GM20000 (cell line): ENCODE measurements around the gene SRPX.

Source experiments
- DNase-seq: peaks from one replicate; pipeline ENCODE4 v3.0.0; 2012; ENCODE audit warnings: low spot score
- TF ChIP-seq, protein P1 (sequence below): IDR thresholded peaks from 2 replicates; pipeline ENCODE4 v1.5.1; 2012; ENCODE audit warnings: mild to moderate bottlenecking, control low read depth; ENCODE audit errors: extremely low read depth, missing control alignments

SRPX gene, protein sequence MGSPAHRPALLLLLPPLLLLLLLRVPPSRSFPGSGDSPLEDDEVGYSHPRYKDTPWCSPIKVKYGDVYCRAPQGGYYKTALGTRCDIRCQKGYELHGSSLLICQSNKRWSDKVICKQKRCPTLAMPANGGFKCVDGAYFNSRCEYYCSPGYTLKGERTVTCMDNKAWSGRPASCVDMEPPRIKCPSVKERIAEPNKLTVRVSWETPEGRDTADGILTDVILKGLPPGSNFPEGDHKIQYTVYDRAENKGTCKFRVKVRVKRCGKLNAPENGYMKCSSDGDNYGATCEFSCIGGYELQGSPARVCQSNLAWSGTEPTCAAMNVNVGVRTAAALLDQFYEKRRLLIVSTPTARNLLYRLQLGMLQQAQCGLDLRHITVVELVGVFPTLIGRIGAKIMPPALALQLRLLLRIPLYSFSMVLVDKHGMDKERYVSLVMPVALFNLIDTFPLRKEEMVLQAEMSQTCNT

DNA sequence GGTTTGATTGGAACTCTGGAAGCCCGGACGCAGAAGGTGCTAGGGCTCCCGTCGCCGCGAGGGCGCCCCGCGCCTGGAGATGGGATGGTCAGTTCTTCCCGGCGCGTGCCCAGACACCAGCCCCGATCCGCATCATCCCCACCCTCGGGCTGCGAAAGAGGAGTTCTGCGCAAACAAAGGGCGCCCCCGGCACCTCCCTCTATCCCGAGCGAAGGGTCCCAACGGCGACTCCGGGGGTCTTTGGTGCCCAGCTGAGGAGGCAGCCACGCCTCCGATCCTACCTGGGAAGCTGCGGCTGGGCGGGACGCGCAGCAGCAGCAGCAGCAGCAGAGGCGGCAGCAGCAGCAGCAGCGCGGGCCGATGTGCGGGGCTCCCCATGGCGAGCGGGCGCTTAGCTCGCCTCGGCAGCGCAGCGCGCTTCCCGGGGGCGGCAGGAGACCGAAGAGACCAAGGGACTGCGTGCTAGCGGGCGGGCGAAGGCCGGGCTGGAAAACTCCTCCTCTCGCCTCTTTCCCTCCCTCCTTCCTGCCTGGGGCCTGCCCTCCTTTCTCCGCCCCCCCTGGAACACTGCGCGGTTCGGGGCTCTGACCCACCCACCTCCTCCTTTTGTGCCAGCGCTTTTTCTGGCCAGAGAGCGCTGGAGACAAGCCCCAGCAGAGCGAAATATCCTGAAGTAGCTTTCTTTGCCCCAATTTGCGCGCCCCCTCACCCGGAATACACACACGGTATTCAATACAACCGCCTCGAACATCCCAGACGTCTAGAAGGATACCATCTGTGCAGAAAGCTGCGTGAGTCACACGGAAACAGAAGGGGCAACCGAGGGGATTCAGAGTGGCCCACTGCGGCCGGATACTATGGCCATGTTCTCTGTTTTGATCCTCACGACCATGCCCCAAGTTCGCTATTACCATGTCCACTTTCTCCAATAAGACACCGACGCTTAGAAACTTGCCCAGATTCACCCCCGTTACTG, at the start of gene SRPX:
Gene SRPX, minus strand, starts transcription at position 457 of the 976 bp plus-strand sequence. Its CDS starts 79 bp downstream, at position 378.
- no peak for DNase-seq

DNA sequence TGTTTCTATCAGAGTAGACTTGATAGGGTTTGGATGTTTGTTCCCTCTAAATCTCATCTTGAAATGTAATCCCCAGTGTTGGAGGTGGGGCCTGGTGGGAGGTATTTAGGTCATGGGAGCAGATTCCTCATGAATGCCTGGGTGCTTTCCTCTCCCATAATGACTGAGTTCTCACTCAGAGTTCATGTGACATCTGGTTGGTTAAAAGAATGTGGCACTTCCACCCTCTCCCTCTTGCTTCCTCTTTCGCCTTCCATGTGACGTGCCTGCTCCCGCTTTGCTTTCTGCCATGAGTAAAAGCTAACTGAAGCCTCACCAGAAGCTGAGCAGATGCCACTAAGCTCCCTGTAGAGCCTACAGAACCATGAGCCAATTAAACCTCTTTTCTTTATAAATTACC, 47.3 kb upstream of the SRPX start:
- DNase-seq: no peak
- TF ChIP-seq, protein P1, sequence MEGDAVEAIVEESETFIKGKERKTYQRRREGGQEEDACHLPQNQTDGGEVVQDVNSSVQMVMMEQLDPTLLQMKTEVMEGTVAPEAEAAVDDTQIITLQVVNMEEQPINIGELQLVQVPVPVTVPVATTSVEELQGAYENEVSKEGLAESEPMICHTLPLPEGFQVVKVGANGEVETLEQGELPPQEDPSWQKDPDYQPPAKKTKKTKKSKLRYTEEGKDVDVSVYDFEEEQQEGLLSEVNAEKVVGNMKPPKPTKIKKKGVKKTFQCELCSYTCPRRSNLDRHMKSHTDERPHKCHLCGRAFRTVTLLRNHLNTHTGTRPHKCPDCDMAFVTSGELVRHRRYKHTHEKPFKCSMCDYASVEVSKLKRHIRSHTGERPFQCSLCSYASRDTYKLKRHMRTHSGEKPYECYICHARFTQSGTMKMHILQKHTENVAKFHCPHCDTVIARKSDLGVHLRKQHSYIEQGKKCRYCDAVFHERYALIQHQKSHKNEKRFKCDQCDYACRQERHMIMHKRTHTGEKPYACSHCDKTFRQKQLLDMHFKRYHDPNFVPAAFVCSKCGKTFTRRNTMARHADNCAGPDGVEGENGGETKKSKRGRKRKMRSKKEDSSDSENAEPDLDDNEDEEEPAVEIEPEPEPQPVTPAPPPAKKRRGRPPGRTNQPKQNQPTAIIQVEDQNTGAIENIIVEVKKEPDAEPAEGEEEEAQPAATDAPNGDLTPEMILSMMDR: no peak

More for the DNA sequence above, at the start of gene SRPX:
- TF ChIP-seq, protein P1: no peak

DNA sequence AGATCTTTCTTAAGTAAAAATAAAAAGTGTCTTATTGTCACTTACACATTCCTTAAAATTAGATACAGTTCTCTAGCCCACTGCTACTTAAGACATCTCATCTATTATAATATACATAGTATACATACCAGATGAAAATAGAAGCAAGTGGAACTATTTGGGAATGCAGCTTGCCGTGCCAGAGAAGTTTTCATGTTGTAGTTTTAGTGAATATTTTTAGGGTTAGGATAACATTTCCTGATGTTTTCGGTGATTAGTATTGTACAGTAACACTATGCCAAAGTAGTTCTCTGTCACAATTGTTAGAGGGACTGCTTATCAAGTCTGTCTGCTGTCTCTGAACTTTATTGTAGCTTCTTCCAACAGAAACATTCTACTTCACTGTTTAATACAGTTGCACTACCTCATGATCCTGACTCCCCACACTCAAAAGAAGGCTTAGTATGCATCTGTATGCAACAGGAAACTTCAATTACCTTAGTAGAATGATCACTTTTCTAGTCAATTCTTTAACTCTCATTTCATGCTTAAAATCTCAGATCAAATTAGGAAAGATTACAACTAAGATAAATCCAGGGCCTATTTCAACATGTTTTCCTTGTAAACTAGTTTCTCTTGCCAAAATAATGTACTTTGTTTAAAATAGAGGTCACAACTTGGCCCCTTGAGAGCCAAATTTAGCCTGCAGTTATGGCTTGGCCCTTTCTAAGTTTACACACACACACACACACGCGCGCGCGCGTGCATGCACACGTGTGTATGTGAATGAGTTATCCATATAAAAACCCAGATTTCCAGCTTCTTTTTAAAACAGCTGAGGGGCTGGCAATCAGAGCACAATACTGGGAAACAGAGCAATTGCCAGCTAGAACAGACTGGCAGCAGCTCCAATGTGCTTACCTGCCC, 42.3 kb upstream of the SRPX start:
- TF ChIP-seq, protein P1: no peak
- no peak for DNase-seq

DNA sequence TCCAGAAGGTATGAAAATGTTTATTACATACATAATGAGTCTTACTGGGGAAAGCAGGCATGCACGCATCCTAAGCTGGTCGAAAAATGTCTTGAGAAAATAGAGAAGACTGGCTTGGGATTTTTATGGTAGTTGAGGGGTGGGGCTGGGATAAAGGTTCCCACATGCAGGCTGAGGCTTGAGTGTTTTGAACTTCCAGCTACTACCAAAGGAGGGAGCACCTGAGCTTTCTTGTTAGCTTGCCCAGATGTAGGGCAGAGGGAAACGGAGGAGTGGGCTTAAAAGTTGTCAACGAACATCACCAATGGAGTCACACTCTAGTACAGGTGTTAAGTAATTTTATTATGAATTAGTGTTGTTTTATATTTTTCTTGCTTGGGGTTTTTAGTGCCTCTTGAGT, 39.6 kb upstream of the SRPX start:
- peak; percentile 52 for DNase-seq
- TF ChIP-seq, protein P1: peak; percentile 32

DNA sequence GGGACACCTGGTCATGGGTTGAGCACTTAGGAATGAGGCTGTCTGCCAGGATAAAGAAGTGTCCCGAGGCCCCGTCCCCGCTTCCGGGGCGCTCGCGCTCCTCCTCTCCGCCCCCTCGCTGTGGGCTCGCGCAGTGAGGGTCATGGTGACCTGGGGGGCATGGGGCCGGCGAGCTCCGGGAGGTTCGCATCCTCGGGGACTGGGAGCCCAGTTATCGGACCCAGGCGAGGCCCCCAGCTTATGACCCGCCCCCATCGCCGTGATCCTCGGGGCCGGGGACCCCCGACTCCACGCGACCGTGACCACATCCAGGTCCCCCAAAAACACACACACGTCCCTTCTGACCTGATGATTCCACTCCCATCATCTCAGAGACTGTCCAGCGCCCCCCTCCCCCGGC, 35.3 kb upstream of the SRPX start:
- TF ChIP-seq, protein P1: no peak
- no peak for DNase-seq

DNA sequence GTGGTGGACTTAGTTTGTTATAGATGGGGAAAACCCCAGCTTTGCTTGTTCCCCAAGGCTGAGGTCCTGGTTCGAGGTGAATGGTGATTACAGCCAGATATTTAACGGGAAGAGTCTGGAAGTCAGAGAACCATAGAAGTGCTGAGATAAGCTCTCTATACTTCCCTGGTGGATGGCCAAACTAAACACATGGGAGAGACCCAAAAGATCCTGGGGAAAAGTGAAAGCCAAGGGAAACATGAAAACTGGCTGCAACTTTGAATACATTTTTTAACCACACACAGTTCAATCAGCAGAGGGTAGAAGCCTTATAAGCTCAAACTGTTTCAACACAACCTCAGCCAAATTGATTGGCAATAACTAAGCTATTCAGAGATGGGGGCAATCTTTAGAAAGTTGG, 29.3 kb upstream of the SRPX start:
- no peak for DNase-seq
- TF ChIP-seq, protein P1: no peak
